Measurements from ENCODE around the gene UGT2B10. TPM values are rescaled to one million over a fixed set of nuclear protein-coding genes. Genes with fewer than 3 reads are reported as not detected.

Gene UGT2B10
- total and polyA plus RNA-seq, 7 donors = not detected

- Histone ChIP-seq H3K9me3 (no peaks in the 10 kb centered on the region), H3K27ac (no peak overlapping the region), H3K27me3 (ENCODE audit: insufficient read depth in 3 of 3, low read length in 2 of 3) (no peaks in the 10 kb centered on the region), H3K36me3 (ENCODE audit: insufficient read depth in 1 of 2, low read depth in 1 of 2) (no peaks in the 10 kb centered on the region), H3K4me3 (no peak overlapping the region), H3K4me1 (no peaks in the 10 kb centered on the region)
- DNase-seq (no peak), ATAC-seq (no peak)
- TF ChIP-seq CTCF (IDR thresholded peaks at IDR 0.05) = no peak
- intact Hi-C loops (cut with DNase I) = no loop called here
Measured at GRCh38 chr4:68874507-68874906, 58.7 kb downstream of the UGT2B10 start.

- no peaks in the 10 kb centered on the region for H3K36me3 ChIP-seq (ENCODE audit: insufficient read depth in 1 of 2, low read depth in 1 of 2)
- H3K27ac ChIP-seq = no peak overlapping the region
- intact Hi-C loops (cut with DNase I) = no loop called here
- no peak overlapping the region for H3K4me3 ChIP-seq
- ATAC-seq (no peak), DNase-seq (no peak)
- no peak for TF ChIP-seq CTCF (IDR thresholded peaks at IDR 0.05)
- no peaks in the 10 kb centered on the region for H3K4me1 ChIP-seq
- no peaks in the 10 kb centered on the region for H3K9me3 ChIP-seq
- no peaks in the 10 kb centered on the region for H3K27me3 ChIP-seq (ENCODE audit: insufficient read depth in 3 of 3, low read length in 2 of 3)
- WGBS, 3 donors = 90 to 95% (median 92%) methylated on average over 5 of the region's 5 CpGs
Measured at GRCh38 chr4:68877555-68877954, 61.8 kb downstream of the UGT2B10 start.

- WGBS, 3 donors = 88 to 89% (median 89%) methylated on average over 2 of the region's 2 CpGs
- no peaks in the 10 kb centered on the region for H3K27me3 ChIP-seq (ENCODE audit: insufficient read depth in 3 of 3, low read length in 2 of 3)
- no peak for TF ChIP-seq CTCF (IDR thresholded peaks at IDR 0.05)
- H3K36me3 ChIP-seq (ENCODE audit: insufficient read depth in 1 of 2, low read depth in 1 of 2) = no peaks in the 10 kb centered on the region
- no peaks in the 10 kb centered on the region for H3K9me3 ChIP-seq
- H3K4me3 ChIP-seq = no peak overlapping the region
- no peaks in the 10 kb centered on the region for H3K4me1 ChIP-seq
- DNase-seq = no peak
- intact Hi-C loops (cut with DNase I) = no loop called here
- ATAC-seq = no peak
- no peak overlapping the region for H3K27ac ChIP-seq
Measured at GRCh38 chr4:68878048-68878447, 62.3 kb downstream of the UGT2B10 start.

Other genes starting within 250 kb of the UGT2B10 start
- not detected for gene UGT2B17, start 239.7 kb upstream of the UGT2B10 start, total RNA-seq
- gene UGT2B17, start 239.7 kb upstream of the UGT2B10 start, polyA plus RNA-seq = not detected
- under 1 TPM in 1 of 4 donors, not detected in 3; 0.26 TPM for gene UGT2B15, start 145.3 kb upstream of the UGT2B10 start, total RNA-seq
- not detected for gene UGT2B15, start 145.3 kb upstream of the UGT2B10 start, polyA plus RNA-seq
- not detected for gene UGT2A3, start 135.8 kb downstream of the UGT2B10 start, total RNA-seq
- gene UGT2A3, start 135.8 kb downstream of the UGT2B10 start, polyA plus RNA-seq = under 1 TPM in 1 of 3 donors, not detected in 2; 0.16 TPM